Measurements from ENCODE around the gene ASB16.

- TF ChIP-seq CTCF (IDR thresholded peaks at IDR 0.05) (no peak), POLR2A (IDR thresholded peaks at IDR 0.05) (no peak)
Measured at GRCh38 chr17:44124118-44124438, 46.4 kb upstream of the ASB16 start.
